GM10847 (cell line): ENCODE data around the gene TDRD9.

ENCODE experiments used
- POLR2A ChIP-seq: IDR thresholded peaks from 2 replicates; pipeline ENCODE4 v1.6.1; 2011; ENCODE audit not compliant: insufficient read length; ENCODE audit errors: extremely low read depth

TDRD9 gene

GRCh38 chr14:103910262-103910935 lies 17.9 kb upstream of the TDRD9 start:
- TF ChIP-seq POLR2A: no peak

DNA sequence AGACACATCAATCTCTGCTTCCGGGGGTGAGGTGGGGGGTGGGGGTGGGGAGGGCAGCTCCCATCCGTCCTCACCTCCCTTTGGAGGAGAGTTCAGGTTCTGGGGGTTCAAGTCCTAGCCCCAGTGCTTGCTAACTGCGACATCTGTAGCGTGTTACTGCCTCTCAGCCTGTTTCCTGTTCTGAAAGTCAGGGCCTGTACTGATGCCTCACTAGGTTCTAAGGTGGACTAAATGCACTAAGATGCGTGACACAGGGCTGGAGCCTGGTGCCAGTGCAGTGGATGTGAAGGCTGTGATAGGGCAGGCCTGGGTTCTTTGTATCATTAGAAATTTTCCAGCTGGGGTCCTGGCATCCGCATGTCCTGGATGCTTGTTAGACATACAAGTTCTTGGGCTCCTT lies 17.3 kb upstream of the TDRD9 start:
- TF ChIP-seq POLR2A: no peak

GRCh38 chr14:103915616-103916015 lies 12.6 kb upstream of the TDRD9 start:
- TF ChIP-seq POLR2A: no peak

- TF ChIP-seq POLR2A: no peak
Observed at GRCh38 chr14:103916636-103917262, 11.5 kb upstream of the TDRD9 start.

DNA sequence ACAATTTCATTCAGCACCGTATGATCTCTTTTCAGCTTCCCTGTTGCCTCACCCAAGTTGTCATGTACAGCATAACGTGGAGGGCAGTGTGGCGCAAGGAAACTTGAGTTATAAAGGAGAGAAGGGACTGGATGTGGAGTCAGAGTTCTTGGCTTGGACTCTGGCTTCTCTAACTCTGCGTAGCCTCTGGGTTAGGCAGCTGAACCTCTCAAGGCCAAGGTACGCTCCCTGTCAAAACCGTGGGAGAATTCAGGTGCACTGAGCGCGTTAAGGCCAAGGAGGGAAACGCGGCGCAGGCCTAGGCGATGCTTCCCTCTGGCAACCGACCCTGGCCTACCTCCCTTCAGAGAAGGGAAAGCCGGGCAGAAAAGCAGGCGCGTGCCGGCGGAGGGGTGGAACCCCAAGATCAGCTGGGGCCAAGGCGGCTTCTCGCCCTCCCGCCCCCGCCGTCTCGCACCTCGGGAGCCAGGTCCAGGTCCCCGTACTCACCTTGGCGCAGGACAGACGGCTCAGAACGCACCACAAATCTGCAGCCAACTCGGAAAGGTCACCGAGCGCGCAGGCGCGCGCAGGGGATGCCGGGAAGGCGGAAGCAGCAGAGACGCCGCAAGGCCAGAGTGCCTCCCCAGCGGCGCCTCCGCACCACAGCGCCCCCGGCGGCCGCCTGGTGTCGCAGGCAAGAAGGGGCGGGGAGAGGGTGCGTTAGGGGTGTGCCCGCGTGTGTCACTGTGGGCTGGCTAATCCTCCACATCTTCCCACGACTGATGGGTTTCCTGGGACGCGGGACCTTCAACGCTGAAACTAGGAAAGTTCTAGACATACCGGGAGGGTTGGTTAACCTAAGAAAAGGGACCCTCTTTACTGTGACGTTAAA lies 7.0 kb upstream of the TDRD9 start:
- TF ChIP-seq POLR2A: peak; percentile 83

- no peak for TF ChIP-seq POLR2A
Observed at GRCh38 chr14:103923863-103924262, 4.4 kb upstream of the TDRD9 start.

DNA sequence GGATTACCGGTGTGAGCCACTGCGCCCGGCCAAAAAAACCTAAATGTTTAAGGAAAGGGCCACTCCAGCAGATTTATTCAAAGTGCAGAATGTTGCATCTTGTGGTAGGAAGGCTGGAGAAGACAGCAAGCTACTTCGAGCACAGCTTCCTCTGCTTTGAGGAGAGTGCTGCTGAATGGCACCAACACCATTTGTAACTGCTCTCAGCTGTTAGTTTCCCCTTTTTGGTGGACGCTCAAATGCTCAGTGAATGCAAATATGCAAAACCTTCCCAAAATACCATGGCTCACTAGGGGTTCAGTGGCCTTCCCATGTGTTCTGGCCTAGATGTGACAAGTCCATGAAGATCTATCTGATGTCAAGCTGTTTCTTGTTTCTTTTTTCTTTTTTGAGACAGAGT lies 2.9 kb upstream of the TDRD9 start:
- TF ChIP-seq POLR2A: no peak

GRCh38 chr14:103927566-103927965 lies 690 bp upstream of the TDRD9 start:
- no peak for TF ChIP-seq POLR2A

DNA sequence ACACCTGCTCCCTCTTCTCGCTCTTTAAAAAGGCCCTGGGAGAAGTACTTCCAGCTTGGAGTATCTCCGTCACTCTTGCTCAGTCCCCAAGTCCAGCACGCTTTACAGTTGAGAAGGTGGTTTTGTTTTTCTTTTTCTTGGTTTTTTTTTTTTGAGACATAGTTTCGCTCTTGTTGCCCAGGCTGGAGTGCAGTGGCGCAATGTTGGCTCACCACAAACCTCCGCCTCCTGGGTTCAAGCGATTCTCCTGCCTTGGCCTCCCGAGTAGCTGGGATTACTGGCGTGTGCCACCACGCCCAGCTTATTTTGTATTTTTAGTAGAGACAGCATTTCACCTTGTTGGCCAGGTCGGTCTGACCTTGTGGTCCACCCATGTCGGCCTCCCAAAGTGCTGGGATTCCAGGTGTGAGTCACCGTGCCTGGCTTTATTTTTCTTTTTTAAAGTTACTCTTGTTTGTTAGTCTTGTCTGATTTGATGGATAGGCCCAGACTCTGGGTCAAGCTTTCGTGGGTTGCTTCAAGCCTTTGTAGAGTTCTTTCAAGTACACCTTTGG lies 1.9 kb downstream of the TDRD9 start:
- TF ChIP-seq POLR2A: no peak

- TF ChIP-seq POLR2A: no peak
Observed at GRCh38 chr14:103931422-103931821, 3.2 kb downstream of the TDRD9 start.

DNA sequence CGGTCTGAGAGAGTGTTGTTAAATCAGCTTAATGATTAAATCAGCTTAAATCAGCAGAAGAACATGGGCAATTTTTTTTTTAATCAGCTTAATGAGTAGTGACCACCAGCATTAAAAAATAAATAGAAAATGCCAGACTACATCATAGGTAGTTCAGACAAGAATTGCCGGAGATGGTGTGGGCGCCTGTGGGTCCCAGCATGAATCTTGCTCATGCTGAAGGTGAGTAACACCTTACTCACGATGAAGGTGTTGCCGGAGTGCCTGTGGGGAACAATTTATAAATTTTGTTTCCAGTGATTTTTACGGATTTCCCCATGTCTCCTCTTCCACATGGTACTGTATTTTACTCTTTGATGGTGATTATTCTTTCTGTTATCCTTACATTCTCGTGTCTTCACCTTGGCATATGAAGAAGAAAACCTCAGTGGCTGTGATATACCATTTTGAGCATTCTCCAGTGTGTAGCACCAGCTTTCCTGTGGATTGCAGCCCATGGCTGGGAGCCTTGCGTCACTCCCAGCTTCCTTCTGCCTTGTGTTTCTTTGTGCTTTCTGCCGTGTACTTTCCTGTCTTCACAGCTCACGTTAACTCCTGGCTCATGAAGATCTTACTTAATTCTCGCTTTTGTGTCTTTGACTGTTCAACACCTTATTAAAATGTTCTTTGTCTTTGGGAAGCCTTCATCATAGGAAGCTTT lies 4.7 kb downstream of the TDRD9 start:
- TF ChIP-seq POLR2A: no peak

DNA sequence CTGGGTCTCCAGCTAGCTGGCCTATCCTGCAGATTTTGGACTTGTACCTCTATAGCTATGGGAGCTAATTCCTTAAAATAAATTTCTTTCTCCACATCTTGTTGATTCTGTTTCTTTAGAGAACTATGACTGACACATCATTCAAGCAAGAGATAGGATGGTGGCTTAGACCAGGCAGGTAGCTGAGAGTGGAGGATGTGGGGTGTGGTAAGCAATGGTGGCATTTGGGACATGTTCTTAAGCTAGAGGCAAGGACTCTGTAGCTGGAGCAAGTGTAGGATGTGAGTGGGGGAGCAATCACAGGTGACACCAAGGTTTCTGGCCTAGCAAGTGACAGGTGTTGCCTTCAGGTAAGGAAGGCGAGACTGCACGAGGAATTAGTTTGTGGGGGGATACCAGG lies 6.8 kb downstream of the TDRD9 start:
- no peak for TF ChIP-seq POLR2A

DNA sequence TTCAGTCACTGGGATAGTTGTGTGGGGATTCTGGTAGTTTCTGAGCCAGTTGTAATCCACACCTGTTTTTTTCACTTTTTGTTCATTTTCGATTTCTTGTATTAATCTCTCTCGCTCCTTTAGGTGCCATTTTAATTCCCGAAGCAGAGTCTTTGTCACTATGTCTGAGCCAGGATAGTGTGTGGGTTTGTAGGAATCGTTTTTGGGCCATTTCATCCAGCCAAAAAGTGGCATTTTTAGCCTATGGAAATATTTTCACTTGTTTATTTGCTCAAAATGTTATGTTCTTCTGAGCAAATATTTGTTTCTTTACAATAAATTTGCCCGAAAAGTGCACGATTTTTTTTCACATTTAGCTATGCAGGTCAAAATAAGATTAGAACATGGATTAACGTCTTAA lies 13.2 kb downstream of the TDRD9 start:
- TF ChIP-seq POLR2A: no peak

- no peak for TF ChIP-seq POLR2A
Observed at GRCh38 chr14:103941973-103942736, 13.9 kb downstream of the TDRD9 start, which contains the start of gene RD3L. Gene RD3L (minus strand): TSS chr14:103942529. CDS start chr14:103941695, 834 bp downstream.
